Central memory CD8-positive, alpha-beta T cell (primary cell): Measurements from ENCODE around the gene RTP5.

ENCODE experiments used
- ATAC-seq: fragments of 150-1000 bp; cut with Tn5 transposase; replicated peaks from 2 replicates; pipeline ENCODE4 v1.10.0; 2022; ENCODE audit warnings: mild to moderate bottlenecking, moderate FRiP score, moderate number of reproducible peaks; ENCODE audit not compliant: poor library complexity, severe bottlenecking; ENCODE audit errors: extremely low read depth
- DNase-seq, 2 donors: peaks; one replicate each; pipeline ENCODE4 v3.0.0; 2021; ENCODE audit warnings: low spot score in 2 of 2
- H3K27ac Mint-ChIP-seq: one replicate; pipeline ENCODE4 v1.8.0; 2022; ENCODE audit warnings: low read depth, mild to moderate bottlenecking, moderate library complexity, mixed read lengths
- H3K27me3 Mint-ChIP-seq: one replicate; pipeline ENCODE4 v1.8.0; 2022; ENCODE audit warnings: mixed read lengths
- H3K36me3 Mint-ChIP-seq: one replicate; pipeline ENCODE4 v1.8.0; 2022; ENCODE audit warnings: mild to moderate bottlenecking, moderate library complexity, mixed read lengths; ENCODE audit not compliant: insufficient read depth
- H3K4me1 Mint-ChIP-seq: one replicate; pipeline ENCODE4 v1.8.0; 2022; ENCODE audit warnings: mixed read lengths
- H3K4me3 Mint-ChIP-seq: one replicate; pipeline ENCODE4 v1.8.0; 2022; ENCODE audit warnings: mild to moderate bottlenecking, moderate library complexity, mixed read lengths
- H3K9me3 Mint-ChIP-seq: one replicate; pipeline ENCODE4 v1.8.0; 2022; ENCODE audit warnings: mixed read lengths

Gene RTP5

GRCh38 chr2:241895427-241895711, 25.8 kb downstream of the RTP5 start:
- peak overlapping the region; percentile 79 for H3K27ac Mint-ChIP-seq
- ATAC-seq = no peak
- H3K27me3 Mint-ChIP-seq = no peaks in the 10 kb centered on the region
- peaks cover 6% of the 10 kb centered on the region for H3K4me1 Mint-ChIP-seq
- no peak overlapping the region for H3K4me3 Mint-ChIP-seq
- DNase-seq = no peak
- no peaks in the 10 kb centered on the region for H3K9me3 Mint-ChIP-seq
- H3K36me3 Mint-ChIP-seq = peaks cover 22% of the 10 kb centered on the region

DNA sequence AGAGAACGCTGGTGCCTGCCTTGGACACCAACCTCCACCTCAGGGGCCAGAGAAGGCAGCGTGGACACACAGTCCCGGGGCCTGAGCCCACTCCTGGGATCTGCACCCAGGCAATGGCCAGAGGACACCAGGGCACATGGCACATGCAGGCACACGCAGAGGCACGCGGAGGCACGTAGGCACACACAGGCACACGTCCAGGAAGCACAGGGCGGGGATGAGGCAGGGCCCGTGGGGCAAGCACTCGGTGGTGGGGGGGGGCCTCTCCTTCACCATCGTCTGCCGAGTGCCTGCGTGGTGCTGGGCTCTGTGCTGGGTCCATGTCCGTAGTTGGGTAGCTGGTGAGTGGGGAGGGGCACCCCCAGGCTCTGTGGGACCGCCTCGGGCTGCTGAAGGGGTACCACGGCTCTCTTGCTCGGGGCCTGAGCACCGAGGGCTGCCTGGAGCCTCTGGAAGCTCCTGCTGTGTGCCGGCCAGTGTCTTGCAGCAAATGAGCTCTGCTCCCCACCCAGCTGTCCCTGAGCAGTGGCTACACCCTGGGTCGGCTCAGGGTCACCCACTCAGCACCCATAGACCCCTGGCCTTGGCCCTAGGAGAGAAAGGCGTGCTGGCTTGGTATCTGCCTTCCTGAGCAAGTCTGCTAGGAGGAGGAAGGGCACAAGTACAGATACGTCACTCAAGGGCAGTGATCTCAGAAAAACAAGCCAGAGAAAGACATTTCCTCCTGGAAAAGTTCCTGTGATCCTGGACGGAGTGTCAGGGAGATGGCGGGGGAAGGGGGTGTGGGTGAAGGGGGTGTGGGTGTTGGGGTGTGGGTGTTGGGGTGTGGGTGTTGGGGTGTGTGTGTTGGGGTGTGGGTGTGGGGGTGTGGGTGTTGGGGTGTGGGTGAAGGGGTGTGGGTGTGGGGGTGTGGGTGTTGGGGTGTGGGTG, 26.4 kb downstream of the RTP5 start:
- Mint-ChIP-seq H3K36me3 (peaks cover 22% of the 10 kb centered on the region), H3K4me3 (peak overlapping the region; percentile 60), H3K27ac (peak overlapping the region; percentile 79), H3K27me3 (no peaks in the 10 kb centered on the region), H3K9me3 (no peaks in the 10 kb centered on the region), H3K4me1 (peaks cover 6% of the 10 kb centered on the region)
- no peak for DNase-seq
- peak; percentile 24 for ATAC-seq

GRCh38 chr2:241896746-241897201, 27.2 kb downstream of the RTP5 start:
- peak overlapping the region; percentile 79 for H3K27ac Mint-ChIP-seq
- no peak for ATAC-seq
- peaks cover 6% of the 10 kb centered on the region for H3K4me1 Mint-ChIP-seq
- peaks cover 23% of the 10 kb centered on the region for H3K36me3 Mint-ChIP-seq
- no peak overlapping the region for H3K4me3 Mint-ChIP-seq
- no peak for DNase-seq
- no peaks in the 10 kb centered on the region for H3K27me3 Mint-ChIP-seq
- H3K9me3 Mint-ChIP-seq = no peaks in the 10 kb centered on the region

GRCh38 chr2:241897231-241897916, 27.8 kb downstream of the RTP5 start:
- Mint-ChIP-seq H3K36me3 (peaks cover 23% of the 10 kb centered on the region), H3K27me3 (no peaks in the 10 kb centered on the region), H3K27ac (peak overlapping the region; percentile 79), H3K4me3 (no peak overlapping the region), H3K9me3 (no peaks in the 10 kb centered on the region), H3K4me1 (peaks cover 6% of the 10 kb centered on the region)
- no peak for ATAC-seq
- no peak for DNase-seq

DNA sequence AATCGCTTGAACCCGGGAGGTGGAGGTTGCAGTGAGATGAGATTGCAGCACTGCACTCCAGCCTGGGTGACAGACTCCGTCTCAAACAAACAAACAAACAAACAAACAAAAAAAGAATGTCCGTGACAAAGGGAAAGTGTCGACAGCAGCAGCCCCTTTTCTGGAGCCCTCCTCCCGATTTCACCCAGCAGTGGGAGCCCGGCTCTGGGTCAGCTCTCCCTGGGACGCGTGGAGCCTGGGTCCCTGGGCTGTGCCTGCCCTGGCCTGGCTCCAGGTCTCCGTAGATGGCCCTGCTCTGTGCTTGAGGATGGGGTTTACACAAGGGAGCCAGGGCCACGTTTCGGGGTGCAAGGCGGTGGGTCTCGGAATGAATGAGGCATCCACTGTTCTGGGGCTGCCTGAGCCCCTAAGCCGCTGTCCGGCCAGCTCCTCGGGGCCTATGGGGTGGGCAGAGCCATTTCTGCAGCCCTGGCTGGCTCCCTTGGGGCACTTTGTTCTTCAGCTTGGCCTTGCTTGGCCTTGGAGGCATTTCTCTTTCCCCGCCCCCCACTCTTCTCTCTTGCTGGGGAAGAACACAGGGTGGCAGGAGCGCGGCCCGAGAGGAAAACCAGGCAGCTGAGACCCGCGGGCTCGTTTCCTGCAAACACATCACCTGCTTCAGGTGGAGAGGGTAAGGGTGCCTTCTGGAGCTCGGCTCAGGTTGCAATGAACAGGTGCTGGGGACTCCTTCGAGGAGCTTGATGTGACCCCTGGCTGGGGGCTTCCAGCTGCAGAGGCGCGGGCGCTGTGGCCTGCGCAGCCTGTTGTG, 29.1 kb downstream of the RTP5 start:
- Mint-ChIP-seq H3K9me3 (no peaks in the 10 kb centered on the region), H3K4me3 (no peak overlapping the region), H3K36me3 (peaks cover 23% of the 10 kb centered on the region), H3K27me3 (no peaks in the 10 kb centered on the region), H3K4me1 (peaks cover 6% of the 10 kb centered on the region), H3K27ac (peak overlapping the region; percentile 79)
- no peak for ATAC-seq
- DNase-seq = no peak

DNA sequence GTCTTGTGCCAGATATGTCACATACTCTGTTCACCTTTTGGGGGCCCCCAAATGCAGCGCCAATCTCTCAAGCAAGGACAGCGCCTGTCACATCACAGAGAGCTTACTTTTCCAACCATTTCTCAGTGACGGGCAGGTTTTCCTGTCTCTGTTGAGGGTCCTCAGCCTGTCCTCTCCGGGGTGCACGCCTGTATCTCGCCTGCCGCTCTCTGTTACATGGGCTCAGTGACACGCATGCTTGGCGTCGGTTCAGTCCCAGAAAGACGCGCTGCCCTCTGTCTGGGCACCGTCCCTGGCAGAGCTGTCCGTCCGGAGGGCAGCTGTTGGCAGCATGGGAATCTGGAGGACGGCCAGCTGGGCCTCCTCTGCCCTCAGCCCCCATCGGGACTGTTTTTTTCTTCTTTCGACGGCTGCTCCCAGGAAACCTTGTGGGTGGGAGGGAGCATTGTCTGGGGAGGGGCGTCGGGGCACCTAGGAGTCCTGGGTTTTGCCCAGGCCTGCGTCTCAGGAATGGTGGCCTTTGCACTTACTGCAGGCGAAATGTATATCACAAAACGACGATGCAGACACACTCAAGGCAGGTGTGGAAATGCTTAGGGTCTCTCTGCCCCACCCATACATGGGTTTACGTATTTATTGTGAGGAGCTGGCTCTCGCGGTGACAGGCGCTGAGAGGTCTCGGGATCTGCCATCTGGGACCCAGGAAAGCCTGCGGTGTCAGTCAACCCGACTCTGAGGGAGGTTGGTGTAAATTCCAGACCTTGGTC, 30.9 kb downstream of the RTP5 start:
- ATAC-seq (no peak), DNase-seq (no peak)
- Mint-ChIP-seq H3K4me1 (peaks cover 6% of the 10 kb centered on the region), H3K27ac (no peak overlapping the region), H3K4me3 (no peak overlapping the region), H3K27me3 (no peaks in the 10 kb centered on the region), H3K9me3 (no peaks in the 10 kb centered on the region), H3K36me3 (peaks cover 22% of the 10 kb centered on the region)

GRCh38 chr2:241901018-241901380, 31.5 kb downstream of the RTP5 start:
- Mint-ChIP-seq H3K27ac (no peak overlapping the region), H3K4me3 (no peak overlapping the region), H3K27me3 (no peaks in the 10 kb centered on the region), H3K4me1 (peaks cover 10% of the 10 kb centered on the region), H3K36me3 (peaks cover 19% of the 10 kb centered on the region), H3K9me3 (no peaks in the 10 kb centered on the region)
- ATAC-seq (no peak), DNase-seq (no peak)

GRCh38 chr2:241901500-241902351, 32.2 kb downstream of the RTP5 start:
- Mint-ChIP-seq H3K27ac (no peak overlapping the region), H3K27me3 (no peaks in the 10 kb centered on the region), H3K36me3 (peaks cover 15% of the 10 kb centered on the region), H3K4me1 (peaks cover 8% of the 10 kb centered on the region), H3K4me3 (no peak overlapping the region), H3K9me3 (no peaks in the 10 kb centered on the region)
- ATAC-seq = no peak
- no peak for DNase-seq

DNA sequence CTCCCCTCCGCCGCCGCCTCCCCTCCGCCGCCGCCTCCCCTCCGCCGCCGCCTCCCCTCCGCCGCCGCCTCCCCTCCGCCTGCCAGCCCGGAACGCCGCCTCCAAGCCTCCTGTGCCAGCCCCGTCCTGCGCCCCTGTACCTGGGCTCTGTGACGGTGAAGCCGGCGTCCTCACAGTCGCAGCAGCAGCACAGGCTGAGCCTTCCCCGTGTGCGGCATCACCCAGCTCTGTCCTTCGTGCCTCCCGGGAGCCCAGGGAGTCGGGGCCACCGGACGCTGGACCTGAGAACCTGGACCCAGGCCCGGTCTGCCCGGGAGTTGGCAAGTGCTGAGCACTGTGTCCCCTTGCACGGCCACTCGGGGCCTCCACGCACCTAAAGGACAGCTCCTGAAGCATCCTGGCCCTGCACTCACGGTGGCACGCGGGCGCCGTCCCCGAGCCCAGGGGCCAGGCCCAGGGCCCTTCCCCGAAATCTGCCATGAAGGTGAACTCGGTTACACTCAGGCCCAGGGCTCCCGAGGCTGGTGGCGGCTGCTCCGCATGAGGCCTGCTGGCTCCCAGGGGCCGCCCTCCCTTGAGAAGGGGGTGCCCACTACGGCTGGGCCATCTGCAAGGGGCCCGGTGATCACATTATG, 32.9 kb downstream of the RTP5 start:
- DNase-seq = no peak
- Mint-ChIP-seq H3K4me3 (no peak overlapping the region), H3K9me3 (no peaks in the 10 kb centered on the region), H3K36me3 (peaks cover 8% of the 10 kb centered on the region), H3K4me1 (peaks cover 8% of the 10 kb centered on the region), H3K27ac (no peak overlapping the region), H3K27me3 (no peaks in the 10 kb centered on the region)
- no peak for ATAC-seq

DNA sequence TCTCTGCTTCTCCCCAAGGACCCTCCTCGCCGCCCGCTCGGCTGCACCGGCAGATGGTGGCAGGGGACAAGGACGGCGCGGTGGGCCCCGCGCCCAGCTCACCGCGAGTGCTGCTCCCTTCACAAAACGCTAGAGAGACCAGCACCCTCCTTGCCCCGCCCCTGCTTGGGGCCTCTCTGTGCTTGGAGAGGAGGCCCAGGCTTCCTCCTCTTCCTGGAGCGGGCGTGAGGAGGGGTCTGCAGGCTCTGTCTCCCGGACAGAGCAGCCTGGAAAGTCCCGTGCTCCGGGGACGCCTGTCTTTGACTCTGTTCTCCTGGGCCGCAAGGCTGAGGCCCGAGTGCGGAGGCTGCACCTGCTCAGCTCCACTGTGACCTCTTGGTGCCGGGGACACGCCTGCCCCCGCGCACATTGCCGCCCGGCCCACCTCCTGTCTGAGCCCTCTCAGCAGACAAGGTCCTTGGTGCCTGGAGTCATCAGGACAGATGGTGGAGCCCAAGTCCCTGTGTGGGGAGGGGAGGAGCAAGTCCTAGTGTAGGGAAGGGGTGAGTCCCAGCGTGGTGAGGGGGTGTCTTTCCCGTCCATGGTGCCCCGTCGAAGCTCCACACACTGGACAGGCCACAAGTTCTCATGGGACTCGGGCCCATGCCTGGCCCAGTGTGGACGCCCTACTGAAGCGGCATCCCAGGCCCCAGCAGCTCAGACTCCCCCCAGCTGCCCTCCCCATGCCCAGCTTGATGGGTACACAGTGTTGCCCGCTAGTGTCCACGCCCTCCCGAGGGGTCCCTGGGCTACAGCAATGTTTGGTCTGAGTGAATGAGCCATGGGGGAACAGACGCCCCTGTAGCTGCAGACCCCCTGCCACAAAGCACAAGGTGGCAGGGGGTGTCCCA, 33.8 kb downstream of the RTP5 start:
- Mint-ChIP-seq H3K4me1 (peaks cover 8% of the 10 kb centered on the region), H3K9me3 (no peaks in the 10 kb centered on the region), H3K27me3 (no peaks in the 10 kb centered on the region), H3K4me3 (no peak overlapping the region), H3K27ac (no peak overlapping the region), H3K36me3 (peaks cover 5% of the 10 kb centered on the region)
- no peak for DNase-seq
- ATAC-seq = no peak
